ENCODE data around the gene NRG2. TPM values are rescaled to one million over a fixed set of nuclear protein-coding genes. Genes with fewer than 3 reads are reported as not detected.
A peak's percentile ranks its signal among the peaks of the same experiment; 100 is the strongest.

The NRG2 gene
- polyA plus RNA-seq (ENCODE audit: insufficient read length): 1.7 TPM

GRCh38 chr5:140042643-140043507, at the start of gene NRG2:
TSS of gene NRG2 (minus strand) at chr5:140043299.
- DNase-seq: peak; percentile 60

GRCh38 chr5:140090251-140090650, 47.2 kb upstream of the NRG2 start:
- DNase-seq: no peak

GRCh38 chr5:140084541-140084940, 41.4 kb upstream of the NRG2 start:
- DNase-seq: no peak

- no peak for DNase-seq
Observed at GRCh38 chr5:140083650-140084049, 40.6 kb upstream of the NRG2 start.

GRCh38 chr5:140083120-140083519, 40.0 kb upstream of the NRG2 start:
- no peak for DNase-seq

- DNase-seq: no peak
Observed at GRCh38 chr5:140076788-140077187, 33.7 kb upstream of the NRG2 start.

GRCh38 chr5:140076142-140076541, 33.0 kb upstream of the NRG2 start:
- no peak for DNase-seq

GRCh38 chr5:140075371-140075770, 32.3 kb upstream of the NRG2 start:
- no peak for DNase-seq

GRCh38 chr5:140073296-140073695, 30.2 kb upstream of the NRG2 start:
- DNase-seq: no peak

- DNase-seq: no peak
Observed at GRCh38 chr5:140072812-140073211, 29.7 kb upstream of the NRG2 start.

GRCh38 chr5:140060816-140061215, 17.7 kb upstream of the NRG2 start:
- DNase-seq: no peak

- DNase-seq: no peak
Observed at GRCh38 chr5:140058212-140058932, 15.3 kb upstream of the NRG2 start.

- no peak for DNase-seq
Observed at GRCh38 chr5:140056880-140057279, 13.8 kb upstream of the NRG2 start.

- no peak for DNase-seq
Observed at GRCh38 chr5:140055152-140055551, 12.1 kb upstream of the NRG2 start.

GRCh38 chr5:140054086-140054689, 11.1 kb upstream of the NRG2 start:
- DNase-seq: no peak

GRCh38 chr5:140051950-140052349, 8.9 kb upstream of the NRG2 start:
- DNase-seq: no peak

- DNase-seq: no peak
Observed at GRCh38 chr5:140049713-140050112, 6.6 kb upstream of the NRG2 start.

GRCh38 chr5:140049205-140049604, 6.1 kb upstream of the NRG2 start:
- no peak for DNase-seq

GRCh38 chr5:140044041-140044440, 942 bp upstream of the NRG2 start:
- DNase-seq: no peak

GRCh38 chr5:140043508-140043872, 391 bp upstream of the NRG2 start:
- DNase-seq: no peak

- no peak for DNase-seq
Observed at GRCh38 chr5:140042393-140042642, 781 bp downstream of the NRG2 start.

GRCh38 chr5:140041492-140042392, 1.4 kb downstream of the NRG2 start:
- peak; percentile 59 for DNase-seq

- DNase-seq: no peak
Observed at GRCh38 chr5:140041099-140041491, 2.0 kb downstream of the NRG2 start.
